CD14-positive monocyte (primary cell): ENCODE results near the gene ZNF486. TPM values are rescaled to one million over a fixed set of nuclear protein-coding genes. Genes with fewer than 3 reads are reported as not detected.

Experiments
- DNase-seq, 3 donors: peaks; one replicate each; pipeline ENCODE4 v3.0.0-alpha.2; 2011 to 2022
- H2AFZ ChIP-seq: 2 replicates; pipeline ENCODE4 v1.6.0; 2012; ENCODE audit warnings: mild to moderate bottlenecking, low read depth, low read length, inconsistent platforms; ENCODE audit not compliant: insufficient read depth, poor library complexity, severe bottlenecking
- H3K27ac ChIP-seq, 2 donors: 1 replicate in 1 of 2; 2 replicates in 1 of 2; pipeline ENCODE4 v1.5.1; 2012 to 2013; ENCODE audit warnings: low read length in 2 of 2, control low read depth in 1 of 2, inconsistent platforms in 1 of 2, low read depth in 1 of 2, mild to moderate bottlenecking in 1 of 2
- H3K27me3 ChIP-seq, 2 donors: one replicate each; pipeline versions ENCODE4 v1.6.0 to v1.6.1; 2011 to 2013; ENCODE audit warnings: low read length in 2 of 2; ENCODE audit not compliant: control insufficient read depth in 2 of 2, insufficient read depth in 2 of 2
- H3K36me3 ChIP-seq, 2 donors: replicated peaks in 1 of 2; 1 replicate in 1 of 2; 2 replicates in 1 of 2; pipeline versions ENCODE4 v1.5.1 to v1.6.1; 2012 to 2013; ENCODE audit warnings: low read length in 2 of 2, control low read depth in 1 of 2, inconsistent platforms in 1 of 2, mild to moderate bottlenecking in 1 of 2; ENCODE audit not compliant: insufficient read depth in 2 of 2, control insufficient read depth in 1 of 2
- H3K4me1 ChIP-seq, 2 donors: 1 replicate in 1 of 2; 2 replicates in 1 of 2; pipeline versions ENCODE4 v1.5.1 to v1.6.1; 2012 to 2013; ENCODE audit warnings: low read length in 2 of 2, control low read depth in 1 of 2, inconsistent platforms in 1 of 2, mild to moderate bottlenecking in 1 of 2, moderate library complexity in 1 of 2; ENCODE audit not compliant: insufficient read depth in 2 of 2, control insufficient read depth in 1 of 2
- H3K4me2 ChIP-seq: replicated peaks from 2 replicates; pipeline ENCODE3; 2012; ENCODE audit warnings: low read length, moderate library complexity, mild to moderate bottlenecking; ENCODE audit not compliant: poor library complexity, severe bottlenecking; ENCODE audit errors: extremely low read depth
- H3K4me3 ChIP-seq, 3 experiments: fragments of 200-600 bp in 1 of 3; sonication (generic) in 1 of 3; replicated peaks in 1 of 3; 1 replicate in 2 of 3; 2 replicates in 1 of 3; pipeline ENCODE4 v1.5.1; 2011 to 2013; ENCODE audit warnings: low read length in 3 of 3, mild to moderate bottlenecking in 3 of 3, control low read depth in 2 of 3, low read depth in 2 of 3, inconsistent platforms in 1 of 3, moderate library complexity in 1 of 3
- H3K79me2 ChIP-seq: 2 replicates; pipeline ENCODE4 v1.6.0; 2012; ENCODE audit warnings: mild to moderate bottlenecking, control low read depth, inconsistent platforms, low read length, moderate library complexity; ENCODE audit not compliant: insufficient read depth
- H3K9ac ChIP-seq: 2 replicates; pipeline ENCODE4 v1.6.0; 2017; ENCODE audit warnings: low read length, mild to moderate bottlenecking; ENCODE audit not compliant: insufficient read depth, poor library complexity, severe bottlenecking
- H3K9me3 ChIP-seq, 2 donors: replicated peaks in 1 of 2; 1 replicate in 1 of 2; 2 replicates in 1 of 2; pipeline versions ENCODE4 v1.5.1 to v1.6.1; 2012 to 2013; ENCODE audit warnings: low read length in 2 of 2, control low read depth in 1 of 2; ENCODE audit not compliant: control insufficient read depth in 1 of 2, insufficient read depth in 1 of 2
- H4K20me1 ChIP-seq: 2 replicates; pipeline ENCODE4 v1.6.0; 2012; ENCODE audit warnings: mild to moderate bottlenecking, low read length, control low read depth, moderate library complexity; ENCODE audit not compliant: insufficient read depth
- H3K27ac Mint-ChIP-seq, 7 donors: one replicate each; pipeline ENCODE4 v1.8.0; 2020; ENCODE audit warnings: mild to moderate bottlenecking in 7 of 7, mixed read lengths in 7 of 7, moderate library complexity in 6 of 7, inconsistent platforms in 2 of 7
- H3K27me3 Mint-ChIP-seq, 3 donors: one replicate each; pipeline ENCODE4 v1.8.0; 2021 to 2022; ENCODE audit warnings: low read depth in 3 of 3, mild to moderate bottlenecking in 3 of 3, mixed read lengths in 3 of 3, moderate library complexity in 3 of 3, inconsistent platforms in 1 of 3
- H3K36me3 Mint-ChIP-seq, 2 donors: one replicate each; pipeline ENCODE4 v1.8.0; 2020; ENCODE audit warnings: mixed read lengths in 2 of 2, inconsistent platforms in 1 of 2, mild to moderate bottlenecking in 1 of 2
- H3K4me1 Mint-ChIP-seq: one replicate; pipeline ENCODE4 v1.8.0; 2020; ENCODE audit warnings: mild to moderate bottlenecking, mixed read lengths
- H3K4me3 Mint-ChIP-seq, 2 donors: one replicate each; pipeline ENCODE4 v1.8.0; 2020; ENCODE audit warnings: mild to moderate bottlenecking in 2 of 2, mixed read lengths in 2 of 2, moderate library complexity in 1 of 2
- H3K9me3 Mint-ChIP-seq, 7 donors: one replicate each; pipeline ENCODE4 v1.8.0; 2020 to 2022; ENCODE audit warnings: mixed read lengths in 7 of 7, mild to moderate bottlenecking in 6 of 7, moderate library complexity in 6 of 7, inconsistent platforms in 2 of 7
- CTCF ChIP-seq: fragments of 200-600 bp; IDR thresholded peaks from one replicate; pipeline ENCODE4 v1.8.0; 2022; ENCODE audit warnings: antibody characterized with exemption, mild to moderate bottlenecking
- WGBS: methylation state at CpG from one replicate; pipeline ENCODE4 v1.1.5; 2013; ENCODE audit warnings: missing lambda C conversion rate; ENCODE audit not compliant: insufficient coverage; 5-methylcytosine and 5-hydroxymethylcytosine counted together
- intact Hi-C, 2 donors: fragments of 100-400 bp; cut with micrococcal nuclease; formaldehyde crosslinking; loops; one replicate each; pipeline versions ENCODE4 v1.15.0 to v1.15.1; 2023
- polyA plus RNA-seq, 3 donors: library from polyadenylated mRNA; depleted of rRNA in 1 of 3; unstranded in 2 of 3; stranded (reverse) in 1 of 3; fragments of 300-500 nt in 2 of 3; fragments of >200 nt in 1 of 3; fragmentation: Illumina TruSeq in 2 of 3; gene quantifications; 1 replicate in 2 of 3; 2 replicates in 1 of 3; pipeline ENCODE4 v1.2.3, GENCODE V29; 2012 to 2021

The ZNF486 gene
- polyA plus RNA-seq, 3 donors = 0.44 to 0.72 (median 0.53) TPM

GRCh38 chr19:20235156-20235555 is 68.1 kb downstream of the ZNF486 start:
- Histone ChIP-seq H3K9me3 (peaks cover 51 to 55% of the 10 kb centered on the region in 2 donors), H3K27ac (no peak overlapping the region), H4K20me1 (no peaks in the 10 kb centered on the region), H3K4me3 (no peak overlapping the region), H3K27me3 (no peaks in the 10 kb centered on the region), H3K36me3 (no peaks in the 10 kb centered on the region), H2AFZ (no peak overlapping the region), H3K79me2 (no peaks in the 10 kb centered on the region), H3K4me1 (peaks cover 4 to 6% of the 10 kb centered on the region in 2 donors), H3K4me2 (no peak overlapping the region), H3K9ac (no peak overlapping the region)
- Mint-ChIP-seq H3K27me3 (peaks cover 0 to 3% (median 0%) of the 10 kb centered on the region in 3 donors), H3K9me3 (peaks cover 24 to 80% (median 66%) of the 10 kb centered on the region in 7 donors), H3K36me3 (peaks cover 14 to 29% of the 10 kb centered on the region in 2 donors), H3K27ac (no peak overlapping the region), H3K4me3 (no peak overlapping the region), H3K4me1 (peaks cover 11% of the 10 kb centered on the region)
- DNase-seq = no peak
- intact Hi-C loops = no loop called here
- no peak for TF ChIP-seq CTCF
- no CpG with 5 or more reads among the region's 8 CpGs for WGBS

GRCh38 chr19:20237773-20238623 is 71.0 kb downstream of the ZNF486 start:
- H3K4me3 ChIP-seq = peak overlapping the region; percentile 36 to 84 (median 67)
- peaks cover 11% of the 10 kb centered on the region for H3K4me1 Mint-ChIP-seq
- peak overlapping the region; percentile 90 for H3K4me2 ChIP-seq
- peak overlapping the region in 6 of 7 donors; percentile 15 to 81 (median 65) for H3K27ac Mint-ChIP-seq
- H2AFZ ChIP-seq = peak overlapping the region; percentile 88
- H3K4me3 Mint-ChIP-seq = peak overlapping the region; percentile 97 to 98
- peak; percentile 40 to 56 (median 44) for DNase-seq
- H3K27me3 ChIP-seq = no peaks in the 10 kb centered on the region
- intact Hi-C loops = no loop called here
- peaks cover 10 to 66% (median 52%) of the 10 kb centered on the region in 7 donors for H3K9me3 Mint-ChIP-seq
- TF ChIP-seq CTCF = no peak
- no peaks in the 10 kb centered on the region for H3K79me2 ChIP-seq
- H3K4me1 ChIP-seq = peaks cover 4 to 6% of the 10 kb centered on the region in 2 donors
- no peaks in the 10 kb centered on the region for H4K20me1 ChIP-seq
- no peaks in the 10 kb centered on the region for H3K36me3 ChIP-seq
- WGBS = under 1% methylated on average over 32 of the region's 36 CpGs
- H3K36me3 Mint-ChIP-seq = peaks cover 0 to 18% of the 10 kb centered on the region in 2 donors
- peak overlapping the region in 1 of 2 donors; percentile 67 for H3K27ac ChIP-seq
- peaks cover 0 to 3% (median 0%) of the 10 kb centered on the region in 3 donors for H3K27me3 Mint-ChIP-seq
- H3K9ac ChIP-seq = peak overlapping the region; percentile 68
- peaks cover 34 to 48% of the 10 kb centered on the region in 2 donors for H3K9me3 ChIP-seq
